GM23338 (cell line): Measurements from ENCODE around the gene MTHFR.

ENCODE experiments used
- CTCF ChIP-seq, 2 experiments: fragments of 200-600 bp in 1 of 2; sonication (generic) in 1 of 2; conservative IDR thresholded peaks; 2 replicates each; pipeline versions ENCODE4 v1.5.1 to v1.6.1; 2016 to 2017; ENCODE audit warnings: antibody characterized with exemption in 2 of 2, low read depth in 2 of 2, mild to moderate bottlenecking in 2 of 2, moderate library complexity in 1 of 2
- EZH2 ChIP-seq: fragments of 200-600 bp; sonication (generic); IDR thresholded peaks from one replicate; pipeline ENCODE4 v1.8.0; 2017; ENCODE audit warnings: antibody characterized with exemption, mild to moderate bottlenecking, low read depth; ENCODE audit not compliant: unreplicated experiment
- POLR2AphosphoS5 ChIP-seq: IDR thresholded peaks from 2 replicates; pipeline ENCODE4 v1.6.1; 2016; ENCODE audit warnings: antibody characterized with exemption, low read depth

DNA sequence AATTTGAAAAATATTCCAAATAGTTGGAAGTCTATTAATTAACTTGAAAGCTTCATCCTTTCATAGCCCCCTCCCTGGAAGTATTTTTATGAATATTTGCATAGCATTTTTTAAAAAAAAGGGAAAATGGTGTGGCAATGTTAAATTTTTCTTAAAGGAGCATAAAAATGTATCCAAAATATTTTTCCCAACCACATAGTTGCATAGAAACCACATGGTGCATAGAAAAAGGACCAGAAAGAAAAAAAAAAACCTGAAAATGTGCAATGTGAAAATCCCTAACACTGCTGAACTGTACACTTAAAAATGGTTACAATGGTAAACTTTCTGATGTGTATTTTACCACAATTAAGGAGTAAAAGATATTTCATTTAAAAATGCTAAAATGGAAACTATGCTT, 35.8 kb downstream of the MTHFR start:
- no peak for TF ChIP-seq EZH2
- TF ChIP-seq CTCF (conservative IDR thresholded peaks at IDR 0.05; ENCODE audit: low read depth in 2 of 2): no peak
- no peak for TF ChIP-seq POLR2AphosphoS5
